Ovary (tissue), 3 donors: ENCODE data around the gene CCR1.

Experiments used
- EP300 ChIP-seq: sonication (generic); formaldehyde crosslinking; IDR thresholded peaks from one replicate; pipeline ENCODE4 v1.6.1; 2017; ENCODE audit warnings: antibody characterized with exemption
- POLR2A ChIP-seq: fragments of 450-650 bp; IDR thresholded peaks from one replicate; pipeline ENCODE4 v1.6.1; 2017; ENCODE audit warnings: antibody characterized with exemption, mild to moderate bottlenecking, moderate library complexity
- TF ChIP-seq, protein P1 (sequence below), 3 donors: fragments of 450-650 bp in 2 of 3; fragments of 200-600 bp in 1 of 3; IDR thresholded peaks; one replicate each; pipeline versions ENCODE4 v1.5.1 to v1.8.0; 2016 to 2022; ENCODE audit warnings: antibody characterized with exemption in 3 of 3, mild to moderate bottlenecking in 1 of 3
- donor health status: DM: no; HTN: no; CAD: no.

DNA sequence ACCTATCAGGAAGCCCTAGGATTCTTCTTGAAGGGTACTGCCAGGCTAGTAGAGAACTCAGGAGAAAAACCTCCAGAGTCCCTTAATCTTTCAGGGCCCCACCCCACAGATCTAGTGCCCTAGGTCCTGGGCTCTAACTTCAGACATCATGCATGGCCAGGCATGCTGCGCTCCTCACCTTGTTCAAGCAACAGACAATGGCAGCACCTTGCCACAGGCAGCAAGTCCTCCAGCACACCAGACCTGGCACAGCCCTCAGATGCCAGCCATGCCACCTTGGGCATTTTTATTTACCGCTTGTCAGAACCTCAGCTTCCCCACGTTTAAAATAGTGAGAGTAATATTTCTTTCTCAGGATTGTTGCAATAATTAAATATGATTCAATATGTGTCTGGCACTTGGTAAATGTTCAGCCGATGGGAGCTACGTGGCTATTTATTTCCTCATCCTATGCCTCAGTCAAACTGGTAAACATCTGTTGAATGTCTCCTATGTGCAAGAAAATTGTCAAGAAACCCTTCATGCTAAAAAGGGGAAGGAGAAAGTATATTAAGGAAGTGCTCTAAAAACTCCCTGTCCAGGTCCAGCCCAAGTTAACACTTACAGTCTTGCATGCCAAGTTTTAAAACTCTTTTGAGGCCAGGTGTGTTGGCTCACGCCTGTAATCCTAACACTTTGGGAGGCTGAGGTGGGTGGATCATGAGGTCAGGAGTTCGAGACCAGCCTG, 14.5 kb upstream of the CCR1 start:
- TF ChIP-seq, protein P1, sequence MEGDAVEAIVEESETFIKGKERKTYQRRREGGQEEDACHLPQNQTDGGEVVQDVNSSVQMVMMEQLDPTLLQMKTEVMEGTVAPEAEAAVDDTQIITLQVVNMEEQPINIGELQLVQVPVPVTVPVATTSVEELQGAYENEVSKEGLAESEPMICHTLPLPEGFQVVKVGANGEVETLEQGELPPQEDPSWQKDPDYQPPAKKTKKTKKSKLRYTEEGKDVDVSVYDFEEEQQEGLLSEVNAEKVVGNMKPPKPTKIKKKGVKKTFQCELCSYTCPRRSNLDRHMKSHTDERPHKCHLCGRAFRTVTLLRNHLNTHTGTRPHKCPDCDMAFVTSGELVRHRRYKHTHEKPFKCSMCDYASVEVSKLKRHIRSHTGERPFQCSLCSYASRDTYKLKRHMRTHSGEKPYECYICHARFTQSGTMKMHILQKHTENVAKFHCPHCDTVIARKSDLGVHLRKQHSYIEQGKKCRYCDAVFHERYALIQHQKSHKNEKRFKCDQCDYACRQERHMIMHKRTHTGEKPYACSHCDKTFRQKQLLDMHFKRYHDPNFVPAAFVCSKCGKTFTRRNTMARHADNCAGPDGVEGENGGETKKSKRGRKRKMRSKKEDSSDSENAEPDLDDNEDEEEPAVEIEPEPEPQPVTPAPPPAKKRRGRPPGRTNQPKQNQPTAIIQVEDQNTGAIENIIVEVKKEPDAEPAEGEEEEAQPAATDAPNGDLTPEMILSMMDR (IDR thresholded peaks at IDR 0.05) = no peak
- TF ChIP-seq EP300 (no peak), POLR2A (no peak)
